ENCODE results near the gene ROR1.
A peak's percentile ranks its signal among the peaks of the same experiment; 100 is the strongest.

ROR1 gene

DNA sequence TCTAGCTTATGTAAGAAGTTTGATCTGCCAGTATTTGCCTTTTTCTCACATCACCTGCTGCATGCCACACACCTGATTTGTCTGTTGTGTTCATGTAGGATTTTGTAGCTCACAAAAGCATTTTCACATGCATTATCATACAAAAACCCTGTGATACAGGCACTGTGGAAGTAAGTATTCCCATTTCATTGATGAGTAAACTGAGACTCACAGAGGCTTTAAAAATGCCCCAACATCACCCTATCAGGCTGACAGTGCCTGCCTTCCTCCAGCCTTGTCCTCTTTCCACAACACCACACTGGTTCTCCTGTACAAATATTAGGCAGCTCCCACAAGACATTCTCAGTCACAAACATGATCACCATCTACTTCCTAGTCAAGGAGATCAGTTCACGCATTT lies 343.7 kb downstream of the ROR1 start:
- no peak for DNase-seq

DNA sequence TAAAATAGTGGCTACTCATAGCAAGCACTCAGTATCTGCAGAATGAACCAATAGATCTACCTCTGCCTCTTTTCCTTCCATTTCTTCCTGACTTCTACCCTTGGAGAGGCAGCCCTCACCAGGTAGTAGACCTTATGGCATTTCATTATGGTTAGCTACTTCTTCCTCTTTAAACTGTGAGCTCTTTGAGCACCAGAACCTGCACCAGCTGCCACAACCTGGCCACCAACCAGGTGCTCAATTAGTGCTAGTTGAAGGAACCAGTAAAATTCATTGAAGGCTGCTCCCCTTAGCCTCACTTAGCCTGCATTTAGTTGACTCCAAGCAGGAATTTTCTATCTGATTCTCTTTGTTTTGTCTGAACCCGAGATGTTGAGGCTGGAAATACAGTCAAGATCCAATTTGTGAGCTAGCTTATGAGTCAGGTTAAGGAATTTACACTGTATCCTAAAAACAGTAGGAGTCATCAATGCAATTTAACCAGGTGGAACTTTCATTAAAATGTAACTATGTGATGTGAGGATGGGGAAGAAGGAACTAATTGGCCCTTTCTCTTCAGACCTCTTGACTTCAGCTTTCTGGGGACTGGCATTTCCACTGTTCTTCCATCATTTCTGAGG lies 348.1 kb downstream of the ROR1 start:
- DNase-seq, result no peak

GRCh38 chr1:64122588-64122987 lies 348.8 kb downstream of the ROR1 start:
- DNase-seq, result no peak

DNA sequence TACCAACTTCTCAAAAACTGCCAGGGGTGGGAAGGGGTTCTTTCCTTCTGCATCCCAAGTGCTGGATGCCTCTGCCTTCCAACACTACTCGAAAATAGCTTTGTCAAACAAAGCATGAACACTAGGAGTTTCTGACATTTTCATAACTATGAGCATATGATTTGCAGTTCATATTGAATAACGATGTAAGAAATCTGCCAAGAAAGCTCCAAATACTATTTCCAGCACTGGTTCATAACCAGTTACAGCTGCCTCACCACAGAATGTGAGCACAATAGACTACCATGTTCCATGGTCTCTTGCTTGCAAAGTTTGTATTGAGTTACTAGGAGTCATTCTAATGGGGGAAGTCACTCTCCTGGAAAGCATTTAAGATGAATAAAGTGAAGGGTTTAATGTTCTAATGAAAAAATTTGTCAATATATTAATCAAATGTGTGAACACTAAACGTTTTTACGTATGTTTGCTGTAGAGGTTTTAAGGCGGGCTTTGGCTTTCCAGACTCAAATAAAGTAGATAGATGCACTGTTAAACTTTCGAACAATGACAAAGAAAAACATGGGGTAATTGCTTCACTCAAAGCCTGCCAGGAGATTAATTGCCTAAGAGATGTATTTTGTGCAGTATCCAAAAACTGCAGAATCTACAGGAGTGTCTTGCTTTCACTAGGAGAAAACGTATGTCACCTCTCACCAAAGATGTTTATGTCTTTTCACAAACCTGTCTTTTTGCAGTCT lies 351.1 kb downstream of the ROR1 start:
- DNase-seq, result no peak

DNA sequence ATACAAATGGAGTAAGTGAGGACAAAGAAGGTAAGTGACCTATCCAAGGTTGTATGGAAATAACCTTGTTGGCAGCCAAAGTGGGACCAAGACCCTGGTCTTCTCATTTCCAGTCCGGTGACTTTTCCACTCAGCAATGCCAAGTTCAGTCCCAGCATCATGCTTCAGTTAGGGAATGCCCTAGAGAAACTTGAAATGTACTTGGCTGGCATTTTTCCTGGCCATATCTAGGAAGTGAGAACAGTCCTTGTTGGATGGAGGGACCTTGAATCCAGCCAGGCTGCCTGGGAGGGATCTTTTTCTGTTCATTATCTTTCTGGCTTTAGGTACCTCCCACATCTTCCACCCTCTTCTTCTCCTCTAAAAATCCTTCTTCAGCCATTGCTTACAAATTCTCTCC lies 352.8 kb downstream of the ROR1 start:
- DNase-seq, result no peak

DNA sequence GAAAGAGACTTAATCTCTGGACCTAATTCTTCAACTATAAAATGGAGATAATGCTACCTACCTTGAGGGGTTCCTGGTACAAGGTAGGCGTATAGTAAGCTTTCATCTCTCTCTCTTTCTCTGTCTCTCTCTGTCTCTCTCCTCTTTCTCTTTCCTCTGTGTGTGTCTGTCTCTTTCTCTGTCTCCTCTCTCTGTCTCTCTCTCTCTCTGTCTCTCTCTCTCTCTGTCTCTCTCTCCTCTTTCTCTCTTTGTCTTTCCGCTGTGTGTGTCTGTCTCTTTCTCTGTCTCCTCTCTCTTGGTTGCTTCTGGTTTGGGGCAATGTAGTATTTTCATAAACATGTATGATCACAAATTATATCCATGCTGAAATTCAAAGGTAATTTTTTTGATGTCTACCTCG lies 353.5 kb downstream of the ROR1 start:
- no peak for DNase-seq

DNA sequence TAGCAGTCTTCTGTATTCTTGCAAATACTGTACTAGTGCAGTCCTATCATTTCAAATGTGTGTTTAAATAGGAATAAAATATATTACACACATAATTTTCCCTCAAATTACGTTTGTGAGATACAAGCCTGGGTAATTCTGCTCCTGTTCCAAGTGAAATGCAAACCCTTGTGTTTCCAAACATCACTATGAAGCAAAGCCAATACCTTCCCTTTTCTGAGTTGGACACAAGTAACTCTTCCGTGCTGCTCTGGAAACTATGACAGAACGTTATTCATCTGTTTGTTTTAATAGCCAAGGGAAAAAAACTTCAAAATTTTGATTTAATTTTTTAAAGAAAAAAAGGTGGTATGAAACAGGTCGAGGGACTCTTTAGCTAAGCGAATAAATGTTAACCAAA lies 355.9 kb downstream of the ROR1 start:
- no peak for DNase-seq

DNA sequence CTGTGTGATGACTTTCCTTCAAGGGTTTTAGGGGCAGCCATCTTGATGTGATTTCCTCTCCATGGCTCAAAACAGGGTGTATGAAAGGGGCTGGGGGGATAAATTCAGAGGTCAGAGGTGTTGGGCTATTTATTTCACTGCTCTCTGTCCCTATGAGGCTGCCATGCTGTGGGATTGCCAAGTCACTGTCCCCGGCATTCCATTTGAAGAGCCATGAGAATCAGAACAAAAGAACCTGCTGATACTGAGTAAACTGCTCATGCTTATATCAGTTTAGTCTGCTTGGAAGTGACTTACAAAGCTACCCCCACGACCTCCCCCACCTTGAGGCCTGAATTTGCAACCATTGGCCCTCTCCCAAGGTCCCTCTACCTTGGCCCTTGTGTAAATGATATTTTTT lies 357.3 kb downstream of the ROR1 start:
- no peak for DNase-seq

DNA sequence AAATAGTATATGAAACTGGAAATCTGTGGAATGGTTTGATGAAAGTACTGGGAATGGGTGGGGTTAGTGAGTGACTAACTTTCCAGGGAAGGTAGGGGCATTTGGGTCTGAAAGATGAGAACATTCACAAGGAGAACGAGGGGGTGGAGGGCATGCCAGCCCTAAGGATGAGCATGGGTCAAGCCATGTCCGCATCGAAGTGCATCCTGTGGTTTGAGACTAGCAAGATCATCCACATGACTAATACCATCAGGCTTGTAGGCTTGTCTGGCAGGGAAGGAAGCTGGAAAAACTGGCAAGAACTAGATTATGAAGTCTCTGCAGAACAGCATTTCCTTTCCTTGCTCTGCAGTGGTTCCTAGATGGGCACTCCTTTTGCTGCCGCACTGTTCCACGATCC lies 359.2 kb downstream of the ROR1 start:
- no peak for DNase-seq

DNA sequence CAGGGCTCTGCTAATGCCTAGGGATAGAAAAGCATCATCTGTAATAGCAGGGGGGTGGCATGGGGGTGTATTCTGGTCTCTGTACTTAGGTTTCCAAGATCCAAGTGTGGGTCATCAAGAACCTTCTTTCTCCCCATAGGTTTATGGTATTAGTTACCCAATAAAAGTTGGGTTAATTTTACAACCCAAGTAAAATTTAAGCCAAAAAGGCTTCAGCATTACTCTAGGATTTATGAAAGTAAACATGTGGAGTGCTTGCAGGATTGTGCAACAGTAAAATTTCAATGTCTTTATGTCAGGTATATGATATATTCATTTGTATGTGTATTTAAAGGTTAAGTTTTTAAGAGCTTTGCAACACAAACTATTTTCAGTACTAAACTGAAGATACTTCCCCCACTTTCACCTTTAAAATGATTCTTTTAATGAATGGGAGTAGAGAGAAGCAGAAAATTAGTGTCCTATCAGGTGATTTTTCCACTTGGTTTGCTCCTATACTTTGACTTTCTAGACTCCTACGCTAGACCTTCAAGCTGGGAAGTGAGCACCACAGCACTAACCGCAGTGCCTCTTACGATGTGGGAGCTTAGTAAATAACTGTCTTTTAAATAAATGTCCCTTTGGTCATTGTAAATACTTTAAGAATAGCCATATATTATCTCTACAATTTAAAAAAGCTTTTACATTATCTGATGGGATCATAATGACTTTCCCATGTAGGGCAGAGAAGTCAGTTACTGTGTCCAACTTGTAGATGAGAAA lies 361.8 kb downstream of the ROR1 start:
- no peak for DNase-seq

DNA sequence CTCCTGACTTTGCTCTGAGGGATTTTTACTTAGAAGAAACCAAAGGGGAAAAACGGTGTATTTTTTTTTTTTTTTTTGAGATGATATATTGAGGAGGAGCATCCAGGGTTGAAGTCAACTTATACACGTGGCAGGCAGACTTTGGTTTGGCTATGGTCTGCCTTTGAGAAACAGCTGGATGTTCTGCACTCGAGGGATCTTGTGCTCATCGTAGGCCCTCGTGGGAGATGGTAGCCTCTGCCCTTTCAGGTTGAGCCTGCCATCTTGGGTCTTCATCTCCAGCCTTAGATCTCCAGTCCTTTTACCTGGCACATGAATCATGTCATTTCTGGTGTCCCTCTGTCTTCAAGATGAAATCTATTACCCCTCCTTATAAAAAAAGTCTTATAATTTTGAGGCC lies 362.5 kb downstream of the ROR1 start:
- DNase-seq, result no peak

DNA sequence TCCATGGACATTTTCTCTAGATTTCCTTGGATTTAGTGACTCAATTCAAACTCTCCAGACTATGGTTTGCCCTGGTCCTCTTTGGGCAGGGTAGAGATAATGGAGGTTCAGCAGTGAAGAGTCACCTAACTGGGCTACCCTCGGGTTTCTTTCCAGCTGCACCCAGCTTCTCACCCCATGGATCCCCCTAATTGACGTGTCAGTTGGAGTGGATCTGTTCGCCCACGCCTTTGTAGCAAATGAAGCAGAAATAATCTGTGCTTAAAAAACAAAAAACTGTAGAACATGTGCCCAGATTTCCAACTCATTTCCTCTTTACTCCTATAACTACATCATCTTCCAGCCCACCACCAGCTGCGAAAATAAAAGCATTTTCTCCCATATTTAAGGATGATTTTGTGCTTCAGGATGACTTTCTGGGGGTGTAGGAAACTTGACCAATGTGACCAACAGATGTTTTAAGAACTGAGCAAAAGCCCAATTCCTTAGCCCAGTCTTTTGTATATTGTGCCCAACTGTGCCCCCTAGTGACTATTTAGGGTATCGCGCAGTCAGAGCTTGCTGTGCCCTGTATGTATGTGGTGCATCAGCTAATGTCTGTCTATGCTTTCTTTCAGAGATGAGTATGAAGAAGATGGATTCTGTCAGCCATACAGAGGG lies 363.1 kb downstream of the ROR1 start:
- DNase-seq, result peak; percentile 62

DNA sequence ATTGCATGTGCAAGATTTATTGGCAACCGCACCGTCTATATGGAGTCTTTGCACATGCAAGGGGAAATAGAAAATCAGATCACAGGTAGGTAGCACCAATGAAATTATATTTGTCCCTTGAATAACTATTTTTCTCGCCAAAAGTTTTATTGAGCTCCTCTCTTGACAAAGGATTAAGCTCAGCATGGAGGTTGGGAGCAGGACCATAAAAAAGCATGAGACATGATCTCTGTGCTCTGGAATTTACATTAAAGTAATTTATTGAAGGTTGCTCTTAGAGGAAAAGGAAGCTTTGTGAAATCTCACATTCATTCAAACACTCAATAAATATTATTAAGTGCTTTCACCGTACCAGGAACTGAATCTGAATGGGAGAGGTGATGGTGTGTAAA lies 363.6 kb downstream of the ROR1 start:
- DNase-seq, result no peak

DNA sequence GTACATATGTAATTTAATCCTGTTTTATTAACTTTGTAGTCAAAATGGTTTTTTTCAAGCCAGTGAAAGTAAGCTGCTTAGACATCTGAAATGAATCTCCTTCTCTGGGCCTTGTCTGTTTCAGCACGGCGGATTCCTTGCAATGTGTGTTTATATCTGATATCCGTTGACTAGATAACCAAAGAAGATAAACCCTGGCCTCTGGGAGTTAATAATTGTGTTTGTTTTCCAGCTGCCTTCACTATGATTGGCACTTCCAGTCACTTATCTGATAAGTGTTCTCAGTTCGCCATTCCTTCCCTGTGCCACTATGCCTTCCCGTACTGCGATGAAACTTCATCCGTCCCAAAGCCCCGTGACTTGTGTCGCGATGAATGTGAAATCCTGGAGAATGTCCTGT lies 366.1 kb downstream of the ROR1 start:
- no peak for DNase-seq

- DNase-seq, result no peak
Measured at GRCh38 chr1:64140596-64140995, 366.8 kb downstream of the ROR1 start.

DNA sequence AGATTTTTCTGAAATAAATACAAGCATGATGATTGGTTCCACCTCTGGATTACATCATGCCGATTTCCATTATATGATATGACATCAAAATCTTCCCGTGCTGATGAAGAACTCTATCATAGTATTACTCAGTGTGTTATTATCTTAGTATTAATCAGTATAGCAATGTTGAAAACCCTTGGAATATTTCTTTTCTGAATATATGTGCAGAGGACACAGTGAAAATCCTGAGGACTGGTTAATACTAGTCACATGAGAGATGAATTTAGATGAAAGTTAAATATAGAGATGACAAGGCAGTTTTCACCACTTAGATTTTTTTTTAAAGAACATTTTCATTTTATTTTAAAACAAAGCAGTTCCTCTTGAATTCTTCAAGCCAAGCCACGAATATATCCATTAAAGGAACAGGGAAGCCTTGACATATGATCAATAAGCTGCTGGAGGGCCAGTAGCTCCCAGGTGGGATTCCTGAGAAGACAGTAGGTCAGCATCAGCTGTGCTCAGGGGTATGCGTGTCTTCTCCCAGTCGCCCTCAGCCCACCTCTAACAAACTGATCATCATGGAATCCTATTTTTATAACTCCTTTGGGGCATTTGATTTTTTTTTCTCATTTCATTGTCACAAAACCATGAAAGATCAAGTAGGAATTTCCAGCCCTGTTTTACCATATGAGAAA lies 373.4 kb downstream of the ROR1 start:
- no peak for DNase-seq

DNA sequence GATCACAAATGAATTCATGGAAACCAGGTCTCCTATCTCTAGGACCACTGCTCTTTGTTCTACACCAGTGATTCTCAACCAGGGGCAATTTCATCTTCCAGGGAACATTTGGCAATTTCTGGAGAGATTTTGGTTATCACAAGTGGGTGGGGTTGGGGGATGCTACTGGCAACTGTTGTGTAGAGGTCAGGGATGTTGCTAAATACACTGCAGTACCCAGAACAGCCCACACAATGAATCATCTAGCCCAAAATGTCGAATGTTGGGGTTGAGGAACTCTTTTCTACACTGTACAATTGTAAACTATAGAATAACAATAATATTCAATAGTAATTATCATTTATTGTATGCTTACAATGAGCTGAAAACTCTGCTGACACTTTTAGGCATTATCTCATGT lies 373.9 kb downstream of the ROR1 start:
- DNase-seq, result no peak

DNA sequence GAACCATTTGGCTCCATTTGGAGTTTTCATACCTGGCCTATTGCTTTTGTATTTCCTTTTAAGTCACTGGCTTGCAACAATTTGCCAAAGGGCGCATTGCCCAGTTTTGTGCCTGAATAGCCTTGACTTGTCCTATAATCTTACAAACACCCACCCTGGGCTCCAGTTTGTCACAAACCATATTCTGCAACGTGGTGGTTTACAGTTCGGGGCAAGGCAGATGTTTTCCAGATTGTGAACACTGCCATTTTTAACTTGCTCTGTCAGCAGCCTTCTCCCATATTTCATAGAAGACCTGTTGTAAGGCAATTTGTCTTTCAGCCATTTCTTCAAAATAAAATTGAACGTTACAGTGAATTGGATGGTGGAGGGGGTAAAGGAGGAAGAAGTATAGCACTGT lies 376.4 kb downstream of the ROR1 start:
- DNase-seq, result no peak

- DNase-seq, result no peak
Measured at GRCh38 chr1:64150729-64151230, 377.0 kb downstream of the ROR1 start.

- no peak for DNase-seq
Measured at GRCh38 chr1:64155278-64155677, 381.5 kb downstream of the ROR1 start.

- no peak for DNase-seq
Measured at GRCh38 chr1:64161357-64161941, 387.6 kb downstream of the ROR1 start.

DNA sequence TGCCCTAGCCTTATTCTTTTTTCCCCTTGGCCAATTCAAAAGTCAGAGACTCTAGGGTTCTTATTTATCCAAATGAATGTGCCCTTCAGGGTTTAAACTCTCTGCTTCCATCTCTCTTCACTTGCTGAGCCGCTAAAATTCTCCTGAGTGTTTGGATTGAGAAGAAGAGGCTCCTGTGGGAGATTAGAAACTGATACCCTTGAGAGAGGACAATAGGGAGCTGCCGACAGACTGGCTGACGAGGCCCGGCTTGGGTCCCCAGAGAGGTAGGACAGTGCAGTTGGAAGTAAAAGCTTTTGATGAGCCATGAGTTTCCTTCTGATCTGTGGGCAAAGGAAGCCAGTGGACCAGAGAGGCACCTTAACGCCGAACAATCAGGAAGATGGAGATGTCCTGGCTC lies 388.3 kb downstream of the ROR1 start:
- DNase-seq, result no peak

GRCh38 chr1:64162804-64163203 lies 389.0 kb downstream of the ROR1 start:
- DNase-seq, result no peak
